Stimulated activated CD8-positive, alpha-beta memory T cell treated with anti-CD3 and anti-CD28 coated beads, Interleukin-15, amount 100 ng/mL, for 48 hours (primary cell): ENCODE data around the gene ZBTB20.

ENCODE experiments used
- DNase-seq, 2 donors: peaks; one replicate each; pipeline ENCODE4 v3.0.0-alpha.2; 2020; ENCODE audit warnings: low read depth in 2 of 2

Gene ZBTB20

GRCh38 chr3:114673481-114673880, 473.6 kb downstream of the ZBTB20 start:
- DNase-seq, result no peak

DNA sequence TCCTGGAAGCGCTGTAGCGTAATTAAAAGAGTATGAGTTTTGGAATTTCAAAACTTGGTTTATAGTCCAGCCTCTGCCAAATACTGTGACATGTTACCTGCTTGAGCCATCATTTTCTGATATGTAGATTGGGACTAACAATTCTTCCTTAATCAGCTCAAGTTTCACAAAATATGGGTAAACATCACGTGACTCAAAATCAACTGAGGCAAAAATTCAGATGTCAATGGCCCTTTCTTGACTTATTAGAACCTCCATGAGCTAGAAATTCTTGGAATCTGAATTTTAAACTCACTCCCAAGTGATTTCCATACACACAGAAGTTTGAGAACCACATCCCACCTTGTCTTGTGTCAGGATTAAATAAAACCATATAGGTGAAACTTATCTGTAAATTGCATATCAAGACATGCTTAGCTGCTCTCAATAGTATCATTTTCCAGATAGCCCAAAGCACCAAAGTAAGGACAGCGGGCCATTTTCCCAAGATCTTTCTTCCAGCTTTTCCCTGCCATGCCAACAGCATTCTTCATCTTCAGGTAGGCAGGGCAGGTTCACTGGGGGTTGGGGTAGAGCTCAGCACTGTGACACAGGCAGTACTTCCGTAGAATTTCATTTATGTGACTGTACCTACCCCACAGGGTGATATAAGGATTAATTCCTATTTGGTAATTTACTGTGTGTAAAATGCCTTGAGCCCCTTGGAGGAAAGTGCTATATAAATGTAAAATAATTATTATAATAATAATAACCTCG, 474.2 kb downstream of the ZBTB20 start:
- no peak for DNase-seq

- DNase-seq, result no peak
These were observed 475.2 kb downstream of the ZBTB20 start for GRCh38 chr3:114671741-114672510.

GRCh38 chr3:114669614-114670013, 477.5 kb downstream of the ZBTB20 start:
- DNase-seq, result no peak

GRCh38 chr3:114668099-114668498, 479.0 kb downstream of the ZBTB20 start:
- DNase-seq, result no peak

DNA sequence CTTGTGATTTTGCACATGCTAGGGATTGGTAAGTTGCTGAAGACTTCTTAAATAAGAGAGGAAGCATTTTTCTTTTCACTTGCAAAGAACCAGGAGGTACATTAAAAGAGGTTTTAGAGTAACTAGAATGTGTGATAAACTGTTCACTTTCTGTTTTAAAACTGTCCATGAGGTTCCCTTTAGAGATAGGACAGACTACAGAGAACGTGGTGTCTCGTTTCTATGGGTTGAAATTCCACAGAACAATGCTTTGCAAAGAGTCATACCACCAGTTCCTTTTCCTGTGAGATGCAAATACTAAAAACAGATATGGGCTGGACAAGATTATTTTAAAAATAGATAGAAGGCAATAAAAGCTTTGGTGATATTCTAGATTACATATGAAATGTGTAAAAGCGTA, 480.5 kb downstream of the ZBTB20 start:
- DNase-seq, result no peak

DNA sequence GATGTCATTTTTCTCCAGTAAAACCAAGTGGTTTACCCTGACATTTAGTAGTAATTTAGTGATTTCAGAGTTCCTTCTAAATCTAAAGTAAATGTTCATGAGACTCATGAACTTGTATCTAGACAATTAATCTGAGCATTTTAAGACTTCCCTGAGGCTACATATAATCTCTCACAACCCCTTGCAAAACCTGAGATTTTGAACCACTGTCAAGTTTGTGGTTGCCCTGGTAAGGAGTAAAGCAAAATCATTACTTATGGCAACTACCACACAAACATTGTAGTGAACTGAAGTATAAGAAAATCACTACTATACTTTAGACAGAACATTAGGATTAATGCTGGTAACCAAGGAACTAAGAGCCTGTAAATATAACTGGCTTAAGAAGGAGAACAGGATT, 483.1 kb downstream of the ZBTB20 start:
- no peak for DNase-seq

- DNase-seq, result no peak
These were observed 486.3 kb downstream of the ZBTB20 start for GRCh38 chr3:114660808-114661207.

DNA sequence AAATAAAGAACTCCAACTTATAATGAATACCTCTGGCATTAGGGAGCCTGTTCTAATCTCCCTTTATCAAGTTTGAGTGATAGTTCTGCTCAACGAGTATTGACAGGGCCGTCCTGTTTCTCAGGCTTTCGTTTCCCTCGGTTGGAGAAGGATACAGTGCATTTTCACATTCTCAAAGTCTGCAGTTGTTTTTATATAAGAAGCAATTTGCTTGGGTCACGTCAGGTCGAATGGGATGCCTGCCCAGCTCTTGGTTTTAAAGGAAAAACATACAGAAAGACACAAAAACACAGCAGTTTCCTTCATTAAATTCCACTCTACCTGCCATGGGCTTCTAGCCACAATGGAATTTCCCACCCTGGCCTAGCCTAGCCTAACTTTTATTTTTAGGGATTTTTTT, 487.0 kb downstream of the ZBTB20 start:
- DNase-seq, result no peak

- no peak for DNase-seq
These were observed 487.7 kb downstream of the ZBTB20 start for GRCh38 chr3:114659109-114660061.

DNA sequence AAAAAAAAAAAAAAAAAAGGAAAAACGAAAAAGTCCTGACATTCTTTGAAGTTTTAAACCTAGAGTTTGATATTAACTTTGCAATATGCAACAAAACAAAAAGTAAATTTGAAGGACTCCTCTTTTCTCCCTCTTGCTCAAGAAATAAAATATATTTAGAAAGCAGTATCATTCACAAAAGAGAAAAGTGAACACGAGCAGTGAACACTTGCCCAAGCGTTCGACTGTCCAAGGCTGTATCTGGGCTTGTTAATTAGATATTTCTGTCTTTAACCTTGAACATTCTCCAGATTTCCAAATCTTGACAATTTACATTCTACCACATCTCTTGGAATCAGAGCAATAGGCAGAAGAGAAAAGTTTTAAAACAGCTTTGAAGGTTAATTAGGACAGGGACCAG, 495.5 kb downstream of the ZBTB20 start:
- DNase-seq, result no peak

- DNase-seq, result no peak
These were observed 496.3 kb downstream of the ZBTB20 start for GRCh38 chr3:114650808-114651207.

DNA sequence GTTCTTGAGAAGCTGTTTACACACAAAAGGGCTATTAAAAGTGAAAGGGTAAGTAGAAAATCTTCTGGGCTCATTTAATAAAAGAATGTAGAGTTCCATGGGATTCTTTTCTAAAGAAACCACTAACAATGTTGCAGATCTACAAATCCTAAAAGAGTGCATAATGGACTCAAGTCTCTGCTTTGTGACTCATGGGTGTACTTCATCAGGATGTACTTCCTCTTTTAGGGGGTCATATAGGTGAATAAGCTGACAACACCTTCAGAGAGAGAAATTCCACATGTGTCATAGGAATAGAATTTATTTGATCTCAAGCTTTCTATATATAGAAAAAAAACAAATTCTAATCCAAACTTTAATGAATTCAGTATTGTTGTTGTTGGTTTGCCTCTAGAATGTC, 497.8 kb downstream of the ZBTB20 start:
- DNase-seq, result no peak

- DNase-seq, result no peak
These were observed 500.6 kb downstream of the ZBTB20 start for GRCh38 chr3:114646526-114646925.

DNA sequence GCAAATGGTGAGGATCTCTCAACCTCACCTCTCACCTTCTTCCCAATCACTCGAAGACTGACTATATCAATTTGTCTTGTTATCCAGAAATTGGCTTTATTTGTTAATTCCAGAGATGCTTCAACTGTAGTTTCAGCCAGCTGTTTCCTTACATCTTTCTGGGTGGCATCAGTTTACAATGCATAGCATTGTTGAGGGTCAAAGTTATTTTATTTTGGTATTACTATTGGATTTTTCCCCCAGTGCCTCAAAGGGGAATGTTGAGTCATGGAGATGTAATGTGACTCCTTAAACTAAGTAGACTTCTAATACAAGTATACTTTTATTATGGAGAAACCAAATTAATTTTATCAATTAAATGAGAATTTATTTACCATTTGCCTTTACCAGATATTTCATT, 501.7 kb downstream of the ZBTB20 start:
- no peak for DNase-seq

DNA sequence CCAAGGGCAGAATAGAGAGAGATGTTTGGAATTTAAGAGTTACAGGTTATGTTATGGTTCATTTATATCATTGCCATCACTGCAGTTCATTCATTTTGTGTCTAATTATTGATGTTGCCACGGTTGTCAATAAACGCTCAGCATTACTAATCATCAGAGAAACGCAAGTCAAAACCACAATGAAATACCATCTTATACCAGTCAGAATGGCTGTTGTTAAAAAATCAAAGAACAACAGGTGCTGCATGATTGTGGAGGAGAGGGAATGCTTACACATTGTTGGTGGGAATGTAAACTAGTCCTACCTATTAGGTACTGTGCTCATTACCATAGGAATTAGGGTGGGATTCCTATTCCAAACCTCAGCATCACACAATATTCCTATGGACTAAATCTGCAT, 502.7 kb downstream of the ZBTB20 start:
- DNase-seq, result no peak

DNA sequence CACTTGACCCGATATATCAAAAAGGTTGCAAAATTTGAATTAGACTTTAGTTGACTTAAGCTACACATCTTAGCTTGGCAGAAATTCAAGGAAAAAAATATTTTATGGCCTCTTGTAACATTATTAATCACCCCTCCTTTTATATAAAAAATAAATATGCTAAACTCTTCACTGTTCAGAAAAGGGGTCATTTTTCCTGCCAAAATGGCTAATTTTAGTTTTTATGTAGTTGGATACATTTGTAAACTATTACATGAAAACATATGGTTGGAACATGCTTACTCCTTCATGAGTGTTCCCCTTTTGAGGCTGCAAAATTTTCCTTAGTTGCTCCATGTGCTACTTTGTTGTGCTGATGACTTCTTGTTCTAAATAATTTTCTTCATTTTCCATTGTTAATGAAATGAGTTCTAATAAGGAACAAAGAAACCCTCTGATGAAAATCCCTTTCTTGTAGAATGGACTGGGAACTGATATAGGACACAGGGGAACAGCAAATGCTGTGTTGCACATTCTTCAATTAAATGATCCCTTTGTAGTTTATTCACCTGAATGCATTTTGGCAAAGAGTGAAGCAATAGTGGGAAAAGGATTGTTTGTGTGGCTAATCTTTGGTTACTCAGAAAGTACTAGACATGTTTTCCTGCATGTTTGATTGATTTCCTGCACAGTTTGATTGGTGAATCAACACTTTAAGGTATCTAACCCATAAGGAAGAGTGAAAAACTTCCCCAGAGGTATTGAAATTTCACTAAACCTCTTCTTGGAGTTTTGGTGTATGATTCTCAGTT, 503.9 kb downstream of the ZBTB20 start:
- no peak for DNase-seq

DNA sequence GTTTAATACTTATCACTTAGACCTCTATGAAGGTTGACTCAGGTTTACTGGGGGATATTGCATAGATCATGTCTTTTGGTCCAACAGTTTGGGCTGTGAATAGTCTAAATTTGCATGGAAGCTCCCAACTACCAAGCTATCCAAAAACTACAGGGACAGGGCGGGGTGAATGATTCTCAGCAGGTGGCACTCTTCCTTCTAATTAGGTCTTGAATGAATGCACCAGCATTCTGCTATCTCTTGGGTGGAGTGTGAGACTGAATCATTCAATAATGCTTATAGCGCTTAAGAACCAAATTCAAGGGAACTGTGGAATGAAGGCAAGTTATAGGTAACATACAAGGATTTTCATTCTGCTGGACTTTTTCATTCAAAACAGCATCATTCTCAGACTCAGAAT, 507.0 kb downstream of the ZBTB20 start:
- DNase-seq, result no peak

- DNase-seq, result no peak
These were observed 507.9 kb downstream of the ZBTB20 start for GRCh38 chr3:114639171-114639570.

- no peak for DNase-seq
These were observed 511.2 kb downstream of the ZBTB20 start for GRCh38 chr3:114635878-114636277.

GRCh38 chr3:114634635-114635034, 512.5 kb downstream of the ZBTB20 start:
- no peak for DNase-seq
